Type B pancreatic cell (in vitro differentiated cells): ENCODE data around the gene HSPA4. TPM values are rescaled to one million over a fixed set of nuclear protein-coding genes. Genes with fewer than 3 reads are reported as not detected.

Experiments
- DNase-seq: peaks from one replicate; pipeline ENCODE4 v3.0.0; 2021; ENCODE audit warnings: mixed read lengths; ENCODE audit not compliant: unreplicated experiment; ENCODE audit errors: extremely low spot score
- H3K27ac Mint-ChIP-seq: 2 replicates; pipeline ENCODE4 v1.8.0; 2021; ENCODE audit warnings: mild to moderate bottlenecking, mixed read lengths
- H3K27me3 Mint-ChIP-seq: 2 replicates; pipeline ENCODE4 v1.8.0; 2021; ENCODE audit warnings: mixed read lengths
- H3K36me3 Mint-ChIP-seq: 2 replicates; pipeline ENCODE4 v1.8.0; 2021; ENCODE audit warnings: mixed read lengths
- H3K4me1 Mint-ChIP-seq: one replicate; pipeline ENCODE4 v1.8.0; 2021; ENCODE audit warnings: mixed read lengths; ENCODE audit not compliant: unreplicated experiment
- H3K4me3 Mint-ChIP-seq: 2 replicates; pipeline ENCODE4 v1.8.0; 2021; ENCODE audit warnings: mild to moderate bottlenecking, mixed read lengths
- H3K9me3 Mint-ChIP-seq: 2 replicates; pipeline ENCODE4 v1.8.0; 2021; ENCODE audit warnings: mixed read lengths
- CTCF ChIP-seq: fragments of 200-600 bp; sonication (generic); conservative IDR thresholded peaks from 2 replicates; pipeline ENCODE4 v1.5.0; 2021; ENCODE audit warnings: antibody characterized with exemption, mild to moderate bottlenecking
- total RNA-seq: library from RNA; stranded (reverse); gene quantifications from 2 replicates; pipeline ENCODE4 v1.2.1, GENCODE V29; 2021; ENCODE audit warnings: low replicate concordance

Gene HSPA4
- total RNA-seq, 1 donor from 2014 or later: 134 TPM

- Mint-ChIP-seq H3K27me3 (no peaks in the 10 kb centered on the region), H3K4me1 (peaks cover 5% of the 10 kb centered on the region), H3K36me3 (no peaks in the 10 kb centered on the region), H3K9me3 (no peaks in the 10 kb centered on the region), H3K4me3 (no peak overlapping the region), H3K27ac (no peak overlapping the region)
- no peak for TF ChIP-seq CTCF
- DNase-seq: peak; percentile 34
Measured at GRCh38 chr5:133117912-133118445, 66.2 kb downstream of the HSPA4 start.

- no peaks in the 10 kb centered on the region for H3K27me3 Mint-ChIP-seq
- no peak overlapping the region for H3K4me3 Mint-ChIP-seq
- H3K36me3 Mint-ChIP-seq: no peaks in the 10 kb centered on the region
- H3K27ac Mint-ChIP-seq: no peak overlapping the region
- peak; percentile 58 for DNase-seq
- H3K4me1 Mint-ChIP-seq: peaks cover 8% of the 10 kb centered on the region
- no peaks in the 10 kb centered on the region for H3K9me3 Mint-ChIP-seq
- TF ChIP-seq CTCF: no peak
Measured at GRCh38 chr5:133118741-133119140, 66.9 kb downstream of the HSPA4 start.

GRCh38 chr5:133119233-133119711 lies 67.5 kb downstream of the HSPA4 start:
- Mint-ChIP-seq H3K4me1 (peaks cover 8% of the 10 kb centered on the region), H3K9me3 (no peaks in the 10 kb centered on the region), H3K27ac (no peak overlapping the region), H3K36me3 (no peaks in the 10 kb centered on the region), H3K4me3 (no peak overlapping the region), H3K27me3 (no peaks in the 10 kb centered on the region)
- peak; percentile 49 for DNase-seq
- no peak for TF ChIP-seq CTCF

GRCh38 chr5:133120156-133120750 lies 68.4 kb downstream of the HSPA4 start:
- H3K4me3 Mint-ChIP-seq: no peak overlapping the region
- H3K27ac Mint-ChIP-seq: no peak overlapping the region
- peak; percentile 37 for DNase-seq
- TF ChIP-seq CTCF: no peak
- peaks cover 8% of the 10 kb centered on the region for H3K4me1 Mint-ChIP-seq
- no peaks in the 10 kb centered on the region for H3K9me3 Mint-ChIP-seq
- H3K36me3 Mint-ChIP-seq: no peaks in the 10 kb centered on the region
- H3K27me3 Mint-ChIP-seq: no peaks in the 10 kb centered on the region

GRCh38 chr5:133121080-133121479 lies 69.3 kb downstream of the HSPA4 start:
- H3K4me3 Mint-ChIP-seq: no peak overlapping the region
- no peaks in the 10 kb centered on the region for H3K9me3 Mint-ChIP-seq
- no peaks in the 10 kb centered on the region for H3K36me3 Mint-ChIP-seq
- no peaks in the 10 kb centered on the region for H3K27me3 Mint-ChIP-seq
- no peak for DNase-seq
- TF ChIP-seq CTCF: no peak
- H3K27ac Mint-ChIP-seq: no peak overlapping the region
- H3K4me1 Mint-ChIP-seq: peaks cover 8% of the 10 kb centered on the region
